Occipital lobe (tissue), 2 donors: ENCODE results near the gene SMIM27. TPM values are rescaled to one million over a fixed set of nuclear protein-coding genes. Genes with fewer than 3 reads are reported as not detected.

Experiments
- DNase-seq: peaks from one replicate; lab custom pipeline; 2025; lab: John Stamatoyannopoulos, UW
- total RNA-seq: library from RNA; depleted of rRNA; stranded (reverse); fragments of >200 nt; gene quantifications from one replicate; pipeline ENCODE4 v1.2.3, GENCODE V29; 2014

SMIM27 gene
- total RNA-seq, 1 donor from 2014 or later = 4.4 TPM

DNA sequence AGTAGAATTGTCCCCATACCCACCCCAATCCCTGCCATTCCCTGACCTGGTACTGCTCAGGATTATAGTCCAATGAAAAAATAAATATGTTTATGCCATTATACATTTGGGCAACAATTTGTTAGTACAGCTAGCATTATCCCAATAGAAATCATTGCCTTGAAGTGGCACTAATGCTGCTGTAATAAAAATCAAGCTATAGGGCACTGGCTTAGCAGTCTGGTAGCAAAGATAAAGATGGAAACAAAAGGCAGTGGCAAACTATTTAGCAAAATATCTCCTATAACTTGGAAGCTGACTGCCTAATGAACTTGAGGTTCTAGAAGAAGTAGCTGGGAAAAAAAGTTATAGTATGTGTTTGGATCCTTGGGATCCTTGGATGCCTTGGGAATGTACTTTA, 2.5 kb downstream of the SMIM27 start:
- no peak for DNase-seq

DNA sequence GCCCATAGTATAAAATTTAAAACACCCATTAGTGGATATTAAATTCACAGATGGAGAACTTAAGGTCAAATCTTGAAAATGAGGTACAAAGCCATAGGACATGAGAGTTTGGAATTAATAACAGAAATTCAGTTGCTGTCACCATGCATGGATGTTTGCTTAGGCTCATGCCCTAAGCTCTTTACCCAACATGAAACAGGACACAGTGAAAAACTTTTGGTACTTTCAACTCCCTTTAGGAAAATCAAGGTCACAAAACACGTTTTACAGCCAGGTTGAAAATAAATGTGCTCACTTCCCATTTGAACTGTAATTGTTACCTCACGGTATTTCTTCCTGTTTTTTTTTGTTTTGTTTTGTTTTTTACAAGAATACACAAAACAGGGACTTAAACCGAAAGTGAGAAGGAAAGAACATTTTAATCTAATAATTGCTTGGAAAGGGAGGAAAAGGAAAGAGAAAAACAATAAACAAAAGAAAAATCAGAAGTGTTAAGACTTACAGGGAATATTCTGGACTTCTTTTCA, 6.3 kb downstream of the SMIM27 start:
- DNase-seq = no peak

DNA sequence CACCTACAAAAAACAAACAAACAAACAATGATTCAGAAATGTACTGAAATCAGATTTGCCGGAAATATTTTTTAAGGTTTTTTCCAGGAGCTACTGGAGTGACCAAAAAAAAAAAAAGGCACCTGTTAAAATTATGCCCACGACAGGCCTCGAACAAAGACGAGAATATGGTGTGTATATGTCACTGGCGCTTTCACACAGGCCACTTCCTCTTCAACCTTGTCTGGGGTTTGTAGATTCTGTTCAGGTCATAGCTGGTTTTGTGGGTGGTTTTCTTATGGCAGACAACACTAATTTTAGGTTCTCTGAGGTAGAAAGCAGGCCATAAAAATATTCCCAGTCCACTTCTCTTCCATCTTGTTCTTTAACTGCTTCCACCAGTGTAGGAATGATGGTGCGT, 13.8 kb downstream of the SMIM27 start:
- DNase-seq = no peak

DNA sequence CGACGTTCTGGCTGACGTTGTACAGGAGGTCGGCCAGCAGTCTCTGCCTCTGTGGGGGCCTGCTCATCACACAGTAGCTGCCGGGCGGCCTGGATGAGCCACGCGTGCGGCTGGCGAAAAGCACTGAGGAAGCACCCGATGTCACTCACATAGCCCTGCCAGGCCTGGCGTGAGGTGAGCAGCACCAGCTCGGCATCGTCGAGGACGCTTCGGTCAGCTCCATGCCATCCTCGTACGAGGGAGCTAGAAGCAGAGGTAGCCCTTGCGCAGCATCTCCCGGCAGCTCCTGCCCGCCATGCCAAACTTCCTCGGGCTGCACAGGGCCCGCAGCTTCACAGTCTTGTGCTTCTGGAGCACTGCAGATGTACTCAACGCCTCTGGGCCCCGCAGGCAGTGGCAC, 14.6 kb downstream of the SMIM27 start:
- no peak for DNase-seq

DNA sequence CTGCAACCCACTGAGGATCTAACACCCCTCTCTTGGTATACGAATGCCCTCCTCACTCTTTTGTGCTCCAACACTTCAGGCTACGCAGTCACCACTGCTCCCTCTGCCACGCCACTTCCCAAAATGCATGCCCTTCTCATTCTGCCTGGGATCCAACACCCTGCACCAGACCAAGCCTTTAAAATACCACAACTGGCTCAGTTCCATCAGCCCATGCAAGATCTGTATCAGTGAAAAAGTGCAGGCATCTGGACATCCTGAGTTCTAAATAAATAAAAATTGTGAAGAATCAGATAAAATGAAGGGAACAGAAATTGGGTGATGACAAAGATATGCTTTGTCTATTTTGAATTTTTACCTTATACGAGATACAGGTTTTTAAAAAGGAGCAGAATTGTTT, 18.1 kb downstream of the SMIM27 start:
- DNase-seq = no peak

DNA sequence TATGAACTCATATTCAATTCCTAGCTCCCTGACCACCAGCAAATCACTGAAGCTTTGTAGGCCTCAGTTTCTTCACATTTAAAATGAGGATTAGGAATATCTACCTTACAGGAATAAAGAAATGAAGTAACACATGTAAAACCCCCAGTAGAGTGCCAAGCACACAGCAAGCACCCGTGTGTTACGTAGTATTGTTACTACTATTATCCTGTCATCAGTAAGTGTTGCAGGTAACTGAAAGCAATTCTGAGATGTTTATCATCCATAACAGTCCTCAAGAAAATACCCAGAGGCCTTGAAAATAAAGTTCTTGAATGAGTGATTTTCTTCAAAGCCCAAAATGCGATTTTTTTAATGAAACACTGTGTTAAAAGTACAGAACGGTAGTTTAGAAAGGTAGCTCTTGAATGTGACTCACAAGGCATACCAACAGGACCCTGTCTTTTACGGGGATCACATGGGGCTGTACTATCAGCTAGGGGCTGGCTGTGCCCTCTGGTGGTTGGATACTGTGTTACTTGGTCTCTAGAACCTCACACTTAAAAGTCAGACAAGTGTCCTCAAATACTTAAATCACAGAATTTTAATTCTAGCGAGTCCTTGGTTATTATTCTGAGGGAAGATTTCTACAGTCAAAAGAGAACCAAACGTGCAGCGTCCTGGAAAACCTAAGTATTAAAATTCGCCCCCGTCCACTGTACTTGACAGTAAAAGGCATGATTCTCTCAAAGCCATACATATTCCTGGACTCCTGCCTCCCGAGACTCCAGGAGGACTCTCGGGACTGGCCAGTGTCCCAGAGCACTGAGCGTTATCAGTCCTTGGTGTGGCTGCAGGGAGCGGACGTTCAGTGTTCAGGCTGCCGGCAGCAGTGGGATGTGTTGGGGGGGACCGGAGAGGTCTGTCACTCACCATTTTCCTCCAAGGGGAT, 20.1 kb downstream of the SMIM27 start:
- peak; percentile 29 for DNase-seq

DNA sequence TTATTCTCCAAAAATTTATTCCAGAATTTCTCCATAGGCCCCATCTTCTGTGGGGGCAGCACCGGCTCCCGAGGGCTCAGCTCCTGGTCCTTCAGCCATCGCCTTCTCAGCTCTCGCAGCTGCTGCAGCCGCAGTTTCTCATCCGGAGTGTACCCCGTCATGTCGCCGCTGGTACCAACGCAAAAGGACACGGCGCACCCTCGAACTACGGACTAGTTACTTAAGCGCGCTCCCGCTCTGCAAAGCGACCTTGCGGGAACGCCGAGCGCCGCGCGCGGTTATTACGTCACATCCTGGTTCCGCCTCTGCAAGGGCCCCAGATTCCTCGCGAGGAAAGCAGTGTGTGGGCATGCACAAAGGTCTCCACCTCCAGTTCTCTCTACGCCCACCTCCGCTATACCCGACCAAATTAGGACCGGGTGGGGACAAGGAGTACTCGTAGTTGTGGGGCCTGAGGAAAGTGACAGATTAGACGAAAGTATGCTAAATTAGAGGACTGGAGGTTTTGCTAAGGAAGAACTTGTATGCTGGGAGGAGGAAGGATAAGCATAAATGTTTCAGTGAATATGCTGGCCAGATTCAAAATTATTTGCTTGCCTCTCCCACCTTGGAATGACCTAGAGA, 20.9 kb downstream of the SMIM27 start, which contains the start of gene NDUFB6:
Gene NDUFB6 (minus strand): TSS at position 260 of the 624 bp plus-strand sequence. CDS start 99 bp downstream, at position 161.
- peak; percentile 90 for DNase-seq

DNA sequence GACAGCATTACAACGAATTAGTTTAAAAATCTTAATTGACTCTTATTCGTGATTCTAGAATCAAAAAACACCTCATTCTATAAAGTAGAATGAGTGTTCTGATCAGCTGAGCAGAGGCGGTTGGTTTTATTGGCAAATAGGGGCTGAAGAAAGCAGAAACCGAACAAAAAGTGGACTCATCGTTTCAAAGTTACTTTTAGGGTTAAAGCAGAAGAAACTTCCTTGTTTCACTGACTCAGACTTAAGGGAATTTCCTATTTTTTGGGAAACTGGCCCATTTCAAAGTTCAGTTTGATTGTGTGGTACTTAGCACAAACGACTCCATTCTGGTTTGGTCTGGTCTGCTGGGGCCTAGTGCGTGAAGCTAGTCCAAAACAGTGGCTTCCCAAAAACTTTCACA, 21.7 kb downstream of the SMIM27 start:
- DNase-seq = no peak

DNA sequence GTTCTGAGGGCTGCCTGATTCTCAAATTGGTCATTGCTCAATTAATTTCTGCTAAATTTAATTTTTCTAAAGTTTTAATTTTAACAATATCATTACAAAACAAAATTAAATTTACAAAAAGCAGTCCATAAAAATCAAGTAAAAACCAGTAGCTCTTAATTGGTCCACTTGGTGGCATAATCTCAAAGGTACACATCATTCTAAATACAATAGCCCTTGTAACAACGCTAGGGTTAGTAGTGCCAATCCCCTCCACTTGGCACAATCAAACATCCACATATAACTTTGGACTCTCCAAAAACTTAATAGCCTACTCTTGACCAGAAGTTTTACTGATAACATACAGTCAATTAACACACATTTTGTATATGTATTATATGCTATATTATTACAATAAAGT, 22.7 kb downstream of the SMIM27 start:
- no peak for DNase-seq

DNA sequence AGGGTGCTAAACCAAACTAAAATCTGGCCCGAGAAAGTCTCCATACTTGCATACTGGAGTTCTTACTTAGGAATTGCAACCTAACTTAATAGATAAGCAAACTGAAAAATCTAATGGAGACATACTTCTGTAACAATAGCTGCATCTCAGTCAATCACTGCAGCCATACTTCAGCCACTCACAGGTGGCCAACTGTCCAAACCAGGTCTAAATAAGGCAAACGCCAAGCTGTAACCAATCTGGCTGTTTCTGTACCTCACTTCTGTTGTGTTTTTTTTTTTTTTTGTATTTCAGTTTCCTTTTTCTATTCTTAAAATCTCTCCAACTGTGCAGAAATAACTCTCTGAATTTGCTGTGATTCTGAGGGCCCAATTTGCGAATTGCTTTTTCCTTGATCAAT, 25.2 kb downstream of the SMIM27 start:
- DNase-seq = no peak

DNA sequence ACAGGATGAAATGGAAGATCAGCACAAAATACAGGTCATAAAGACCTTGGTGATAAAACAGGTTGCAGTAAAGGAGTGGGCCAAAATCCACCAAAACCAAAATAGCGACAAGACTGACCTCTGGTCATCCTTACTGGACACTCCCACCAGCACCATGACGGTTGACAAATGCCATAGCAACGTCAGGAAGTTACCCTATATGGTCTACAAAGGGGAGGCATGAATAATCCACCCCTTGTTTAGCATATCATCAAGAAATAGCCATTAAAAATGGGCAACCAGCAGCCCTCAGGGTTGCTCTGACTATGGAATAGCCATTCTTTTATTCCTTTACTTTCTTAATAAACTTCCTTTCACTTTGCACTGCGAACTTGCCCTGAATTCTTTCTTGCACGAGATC, 26.8 kb downstream of the SMIM27 start:
- DNase-seq = no peak

DNA sequence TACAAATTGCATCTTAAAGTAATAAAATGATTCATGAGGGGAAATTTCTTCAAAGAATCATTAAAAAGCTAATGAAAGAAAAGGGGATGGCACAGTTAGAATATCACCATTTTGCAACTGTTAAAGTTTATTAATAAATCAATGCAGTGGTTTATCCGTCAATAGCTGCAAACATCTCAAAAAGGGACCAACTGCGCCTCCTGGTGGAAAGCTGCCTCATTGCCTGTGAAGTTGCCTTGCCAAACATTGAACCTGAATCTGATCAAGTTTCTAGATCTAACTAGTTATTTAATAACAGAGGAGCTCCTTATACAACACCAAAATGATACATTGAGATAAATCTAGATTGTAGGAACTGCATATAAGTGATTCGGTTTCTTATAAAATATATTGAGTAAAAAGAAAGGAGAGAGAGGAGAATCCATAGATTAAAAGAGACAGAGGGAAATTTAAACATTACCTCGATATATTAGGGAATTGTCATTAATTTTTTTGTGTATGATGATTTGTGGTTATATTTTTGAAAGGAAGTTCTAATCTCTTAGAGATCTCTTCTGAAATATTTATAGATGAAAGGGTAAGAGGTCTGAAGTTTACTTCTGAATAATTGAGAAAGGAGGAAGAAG, 27.7 kb downstream of the SMIM27 start:
- peak; percentile 31 for DNase-seq

DNA sequence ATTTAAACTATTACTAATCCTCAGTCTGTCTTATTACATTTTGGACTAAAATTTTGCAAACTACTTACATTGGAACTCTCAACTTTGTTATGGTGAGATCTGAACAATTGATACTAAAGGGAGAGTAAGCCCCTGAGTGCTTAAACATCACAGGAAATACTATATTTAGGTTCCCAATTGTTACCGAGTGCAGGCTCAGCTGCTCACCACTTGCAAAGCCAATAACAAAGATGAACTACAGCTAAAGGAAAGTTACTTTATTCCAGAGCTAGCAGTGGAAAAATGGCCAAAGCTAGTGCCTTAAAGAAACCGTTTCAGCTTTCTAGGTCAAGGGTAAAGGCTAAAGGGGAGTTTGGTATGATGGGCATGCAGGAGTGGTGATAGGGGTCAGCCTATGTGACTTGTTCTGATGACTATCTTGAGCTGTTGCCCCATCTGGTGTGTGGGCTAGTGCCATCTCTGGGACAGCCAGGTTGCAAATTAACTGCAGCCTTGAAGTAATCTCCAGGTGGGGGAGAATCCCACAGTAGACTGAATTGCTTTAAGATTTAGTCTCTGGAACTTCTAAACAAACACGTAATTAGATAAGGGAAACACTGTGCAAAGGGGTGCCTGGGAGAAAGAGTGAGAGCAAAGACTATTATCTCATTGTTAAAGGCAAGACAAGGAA, 28.6 kb downstream of the SMIM27 start:
- DNase-seq = no peak

DNA sequence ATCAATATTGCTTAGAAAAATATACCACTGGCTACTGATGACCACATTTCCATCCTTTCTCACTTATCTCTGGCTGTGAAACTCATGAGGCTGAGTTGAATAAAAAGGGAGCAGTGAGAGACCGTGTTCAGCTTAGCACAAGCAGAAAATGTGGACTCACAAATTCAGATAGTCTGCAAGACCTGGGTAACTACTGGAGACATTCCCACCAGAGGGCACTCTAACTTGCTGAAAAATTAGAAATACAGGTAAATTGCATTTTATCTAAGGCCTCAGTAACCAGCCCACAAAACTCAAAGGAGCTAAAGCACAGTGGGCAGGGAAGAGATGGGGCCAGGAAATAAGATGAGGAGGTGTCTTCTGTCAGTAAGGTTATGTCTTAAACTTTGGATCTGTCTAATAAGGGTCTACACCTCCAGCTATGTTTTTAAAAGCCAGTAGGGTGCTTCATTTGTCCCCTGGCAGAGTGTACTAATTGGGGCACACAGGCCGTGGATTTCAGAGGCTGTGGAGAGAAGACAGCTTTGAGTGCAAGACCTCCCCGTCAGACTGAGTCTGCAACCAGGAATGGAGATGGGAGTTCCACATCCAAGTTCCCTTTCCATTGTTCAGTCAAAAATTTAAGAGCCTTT, 29.5 kb downstream of the SMIM27 start:
- DNase-seq = no peak

DNA sequence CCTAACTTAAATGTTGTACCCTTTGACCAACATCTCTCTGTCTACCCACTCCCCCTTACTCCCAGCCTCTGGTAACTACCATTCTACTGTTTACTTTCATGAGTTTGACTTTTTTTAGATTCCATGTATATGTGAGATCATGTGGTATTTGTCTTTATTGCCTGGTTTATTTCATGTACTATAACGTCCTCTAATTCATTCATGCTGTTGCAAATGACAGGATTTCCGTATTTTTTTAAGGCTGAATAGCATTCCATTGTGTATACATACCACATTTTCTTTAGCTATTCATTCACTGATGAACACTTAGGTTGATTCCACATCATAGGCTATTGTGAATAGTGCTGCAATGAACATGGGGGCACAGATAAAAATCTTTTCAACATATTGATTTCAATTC, 32.7 kb downstream of the SMIM27 start:
- DNase-seq = no peak

DNA sequence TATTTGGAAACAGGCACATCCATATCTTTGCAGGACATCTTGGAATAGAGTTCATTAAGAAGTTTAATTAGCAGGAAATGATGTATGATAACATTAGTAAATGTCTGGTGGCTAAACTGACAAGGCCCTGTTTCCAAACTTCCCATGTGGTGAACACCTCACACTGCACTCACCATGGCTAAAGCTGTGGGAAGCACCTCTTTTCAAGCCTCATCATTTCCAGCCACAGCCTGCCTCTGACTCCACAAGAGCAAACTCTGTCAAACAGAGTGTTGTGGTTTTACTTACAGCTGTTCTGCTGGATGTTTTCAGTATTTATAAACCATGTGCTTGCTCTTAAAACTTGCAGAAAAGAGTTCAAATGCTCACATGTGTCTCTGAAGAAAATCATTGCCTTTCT, 35.8 kb downstream of the SMIM27 start:
- no peak for DNase-seq

DNA sequence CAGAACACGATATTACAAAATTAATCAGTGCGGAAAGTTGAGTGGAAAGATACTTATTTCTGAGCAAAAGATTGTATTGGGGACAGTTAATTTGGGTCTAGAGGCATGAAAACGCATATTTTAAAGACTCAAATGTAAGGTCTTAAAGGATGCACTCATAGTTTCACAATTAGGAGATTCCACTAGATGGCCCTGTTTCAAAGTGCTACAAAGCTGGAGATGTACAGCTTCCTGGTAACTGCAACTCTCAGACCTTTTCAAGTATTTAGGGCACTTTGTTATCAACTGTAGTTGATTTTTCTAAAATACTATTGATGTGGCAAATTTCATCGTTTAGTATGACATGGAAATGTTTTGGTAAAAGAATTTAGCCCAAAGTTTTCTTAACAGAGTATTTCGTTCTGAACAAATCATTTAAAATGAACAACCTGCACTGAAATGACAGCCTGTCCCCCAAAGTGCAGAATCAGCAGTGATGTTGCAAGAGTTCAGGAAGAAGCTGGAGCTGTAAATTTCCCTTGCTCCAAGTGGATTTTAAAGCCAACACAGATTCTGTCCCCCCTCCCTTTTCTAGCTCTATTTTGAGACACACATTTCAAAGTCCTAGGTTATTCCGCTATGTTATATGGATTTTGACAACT, 37.1 kb downstream of the SMIM27 start:
- no peak for DNase-seq

DNA sequence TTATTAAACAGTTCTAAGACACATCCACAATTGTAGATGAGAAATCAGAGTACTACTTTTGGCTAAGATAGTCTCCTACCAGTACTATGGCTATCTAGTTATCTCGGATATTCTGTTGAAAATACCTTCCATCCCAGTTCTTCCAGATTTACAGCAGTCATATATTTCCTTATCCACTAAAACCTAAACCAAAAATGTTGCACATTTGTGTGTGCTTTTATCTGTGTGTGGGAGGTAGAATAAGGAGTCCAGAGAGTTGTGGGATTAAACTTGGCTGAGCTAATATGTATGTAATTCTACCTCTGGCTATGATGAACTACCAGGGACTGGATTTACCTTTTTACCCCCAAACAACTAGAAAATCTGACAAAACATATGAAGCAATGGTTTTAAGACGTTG, 38.3 kb downstream of the SMIM27 start:
- no peak for DNase-seq

DNA sequence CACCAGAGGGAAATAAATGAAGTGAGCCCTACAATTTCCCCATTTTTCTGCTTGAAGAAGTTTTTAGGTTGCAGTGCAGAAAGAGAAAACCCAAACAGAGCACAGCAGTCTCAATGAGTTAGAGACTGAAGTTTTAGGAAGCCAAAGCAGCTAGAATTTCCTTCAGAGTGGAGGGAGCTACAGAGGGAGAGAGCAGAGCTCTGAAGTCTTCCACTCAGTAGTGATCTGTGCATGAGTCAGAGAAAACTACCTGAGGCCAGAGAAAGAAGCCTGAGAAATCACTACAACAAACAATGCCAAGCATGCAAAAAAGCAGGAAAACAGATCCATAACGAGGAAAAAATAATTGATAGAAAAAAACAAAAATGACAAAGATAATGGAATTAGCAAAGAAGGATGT, 38.8 kb downstream of the SMIM27 start:
- no peak for DNase-seq

DNA sequence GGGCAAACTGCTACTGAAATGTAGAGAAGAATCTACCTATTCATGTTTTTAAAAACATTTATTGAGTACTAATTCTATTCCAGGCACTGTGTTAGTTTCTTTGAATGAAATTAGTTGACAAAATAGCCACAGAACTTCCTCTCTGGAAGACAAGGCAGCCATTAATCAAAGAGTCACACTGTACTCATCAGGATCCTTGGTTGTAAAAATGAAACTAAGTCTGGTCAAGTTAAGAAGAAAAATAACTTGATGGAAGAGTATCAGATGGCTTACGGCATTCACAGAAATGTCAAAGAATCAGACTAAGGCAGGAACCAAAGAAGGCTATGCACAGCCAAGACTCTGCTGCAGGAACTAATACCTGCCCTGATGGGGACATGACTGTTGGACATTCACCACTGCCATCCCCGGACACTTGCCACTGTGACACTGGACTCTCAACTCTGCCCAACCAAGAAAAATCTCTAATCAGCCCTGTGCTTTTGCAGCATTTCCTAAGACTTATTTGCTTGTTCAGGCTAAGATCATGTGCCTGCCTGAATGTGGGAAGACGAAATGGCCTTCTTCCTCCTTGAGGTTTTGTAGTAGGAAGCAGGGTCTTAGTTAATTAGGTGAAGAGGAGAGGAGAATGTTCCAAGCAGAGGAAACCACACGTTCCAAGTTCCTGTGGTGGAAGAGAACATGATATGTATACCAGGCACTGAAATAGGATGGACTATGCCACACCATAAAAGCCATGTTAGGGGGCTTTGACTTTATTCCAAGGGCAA, 44.2 kb downstream of the SMIM27 start:
- DNase-seq = no peak
